ENCODE data around the gene PTPRZ1.

GRCh38 chr7:121837462-121837861 lies 35.5 kb upstream of the PTPRZ1 start:
- TF ChIP-seq, protein P1, sequence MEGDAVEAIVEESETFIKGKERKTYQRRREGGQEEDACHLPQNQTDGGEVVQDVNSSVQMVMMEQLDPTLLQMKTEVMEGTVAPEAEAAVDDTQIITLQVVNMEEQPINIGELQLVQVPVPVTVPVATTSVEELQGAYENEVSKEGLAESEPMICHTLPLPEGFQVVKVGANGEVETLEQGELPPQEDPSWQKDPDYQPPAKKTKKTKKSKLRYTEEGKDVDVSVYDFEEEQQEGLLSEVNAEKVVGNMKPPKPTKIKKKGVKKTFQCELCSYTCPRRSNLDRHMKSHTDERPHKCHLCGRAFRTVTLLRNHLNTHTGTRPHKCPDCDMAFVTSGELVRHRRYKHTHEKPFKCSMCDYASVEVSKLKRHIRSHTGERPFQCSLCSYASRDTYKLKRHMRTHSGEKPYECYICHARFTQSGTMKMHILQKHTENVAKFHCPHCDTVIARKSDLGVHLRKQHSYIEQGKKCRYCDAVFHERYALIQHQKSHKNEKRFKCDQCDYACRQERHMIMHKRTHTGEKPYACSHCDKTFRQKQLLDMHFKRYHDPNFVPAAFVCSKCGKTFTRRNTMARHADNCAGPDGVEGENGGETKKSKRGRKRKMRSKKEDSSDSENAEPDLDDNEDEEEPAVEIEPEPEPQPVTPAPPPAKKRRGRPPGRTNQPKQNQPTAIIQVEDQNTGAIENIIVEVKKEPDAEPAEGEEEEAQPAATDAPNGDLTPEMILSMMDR (IDR thresholded peaks at IDR 0.05), result no peak
- no peak for TF ChIP-seq POLR2A (IDR thresholded peaks at IDR 0.05)

Measured in testis (tissue), 2 donors.